ENCODE measurements around the gene PLCD4.

PLCD4 gene

DNA sequence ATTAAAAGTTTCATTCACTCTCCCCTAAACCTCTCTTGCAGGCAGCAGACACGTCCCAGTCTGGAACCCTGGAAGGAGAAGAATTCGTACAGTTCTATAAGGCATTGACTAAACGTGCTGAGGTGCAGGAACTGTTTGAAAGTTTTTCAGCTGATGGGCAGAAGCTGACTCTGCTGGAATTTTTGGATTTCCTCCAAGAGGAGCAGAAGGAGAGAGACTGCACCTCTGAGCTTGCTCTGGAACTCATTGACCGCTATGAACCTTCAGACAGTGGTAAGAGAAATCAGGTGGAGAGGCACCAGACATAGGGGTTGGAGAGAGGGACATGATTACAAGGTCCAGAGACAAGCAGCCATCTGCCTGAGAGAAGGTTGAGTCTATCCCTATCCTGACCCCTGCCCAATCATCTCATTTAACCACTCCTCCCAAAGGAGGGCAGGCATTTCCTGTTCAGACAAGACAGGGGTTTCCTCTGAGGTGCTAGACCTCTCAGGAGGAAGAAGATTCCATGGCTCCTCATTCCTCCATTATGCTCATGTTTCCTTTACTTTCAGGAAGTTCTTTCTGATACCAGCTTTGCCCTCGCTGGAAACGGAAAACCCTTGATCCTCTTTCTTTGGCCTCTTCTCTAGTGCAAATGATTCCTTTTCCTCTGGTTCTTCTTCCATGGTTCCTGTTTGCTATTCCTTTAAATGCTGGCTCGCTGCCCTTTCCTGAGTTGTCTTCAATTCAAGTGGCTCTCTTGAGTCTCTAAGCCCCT, 15.1 kb downstream of the PLCD4 start:
- DNase-seq, result no peak

DNA sequence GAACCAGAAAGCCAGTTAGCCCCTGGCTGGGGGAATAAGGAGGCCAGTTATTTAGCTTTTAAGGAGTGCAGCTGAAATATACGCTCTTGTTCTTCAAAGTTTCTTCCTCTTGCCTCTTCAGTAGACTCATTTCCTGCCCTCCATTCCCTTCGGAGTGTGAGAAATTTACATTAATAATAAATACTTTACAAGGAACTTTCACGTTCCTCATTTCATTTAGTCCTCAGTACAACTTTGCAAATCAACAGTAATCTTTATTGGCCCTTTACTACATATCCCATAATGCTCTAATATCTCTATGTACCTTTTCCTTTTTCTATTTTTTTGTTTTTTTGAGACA, 15.6 kb downstream of the PLCD4 start:
- DNase-seq, result no peak

DNA sequence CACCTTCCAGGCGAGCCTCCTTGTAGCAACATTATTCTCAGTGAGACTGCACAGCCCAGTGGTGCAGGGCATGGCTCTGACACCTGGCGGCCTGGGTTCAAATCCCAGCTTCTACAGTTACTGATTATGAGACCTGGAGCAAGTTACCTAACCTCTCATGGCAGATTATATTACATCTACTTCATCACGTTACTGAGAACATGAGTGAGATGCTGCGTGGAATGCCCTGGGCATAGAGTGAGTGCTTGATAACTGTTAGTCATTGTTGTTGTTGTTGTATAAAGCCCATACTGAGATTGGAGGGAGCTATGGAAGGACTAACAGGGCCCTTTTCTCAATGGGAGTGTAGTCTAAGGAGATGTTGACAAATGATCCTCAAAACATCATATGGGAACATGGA, 18.7 kb downstream of the PLCD4 start:
- DNase-seq, result no peak

DNA sequence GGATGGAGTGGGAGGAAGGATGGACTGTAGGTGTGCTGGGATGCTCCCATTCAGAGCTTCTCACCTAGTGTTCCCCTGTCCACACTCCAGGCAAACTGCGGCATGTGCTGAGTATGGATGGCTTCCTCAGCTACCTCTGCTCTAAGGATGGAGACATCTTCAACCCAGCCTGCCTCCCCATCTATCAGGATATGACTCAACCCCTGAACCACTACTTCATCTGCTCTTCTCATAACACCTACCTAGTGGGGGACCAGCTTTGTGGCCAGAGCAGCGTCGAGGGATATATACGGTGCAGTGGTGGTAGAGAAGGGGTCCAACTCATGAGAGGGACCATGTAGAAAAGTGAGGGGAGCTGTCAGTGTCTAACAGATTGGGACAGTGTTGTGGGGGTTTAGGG, 20.2 kb downstream of the PLCD4 start:
- DNase-seq, result no peak

DNA sequence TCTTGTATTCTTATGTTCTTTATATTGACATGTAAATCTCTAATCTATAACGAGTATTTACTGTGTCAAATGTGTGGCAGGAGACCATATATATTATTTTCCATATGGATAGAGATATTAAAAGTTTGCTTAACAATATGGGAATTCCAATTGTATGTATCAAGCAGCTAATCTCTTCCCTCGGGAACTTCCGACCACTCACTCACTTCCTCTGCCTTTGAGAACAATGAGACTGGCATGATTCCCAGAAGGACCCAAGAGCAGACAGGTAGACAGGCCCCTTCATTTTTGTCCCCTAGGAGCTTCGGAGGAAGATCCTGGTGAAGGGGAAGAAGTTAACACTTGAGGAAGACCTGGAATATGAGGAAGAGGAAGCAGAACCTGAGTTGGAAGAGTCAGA, 24.1 kb downstream of the PLCD4 start:
- DNase-seq, result no peak

DNA sequence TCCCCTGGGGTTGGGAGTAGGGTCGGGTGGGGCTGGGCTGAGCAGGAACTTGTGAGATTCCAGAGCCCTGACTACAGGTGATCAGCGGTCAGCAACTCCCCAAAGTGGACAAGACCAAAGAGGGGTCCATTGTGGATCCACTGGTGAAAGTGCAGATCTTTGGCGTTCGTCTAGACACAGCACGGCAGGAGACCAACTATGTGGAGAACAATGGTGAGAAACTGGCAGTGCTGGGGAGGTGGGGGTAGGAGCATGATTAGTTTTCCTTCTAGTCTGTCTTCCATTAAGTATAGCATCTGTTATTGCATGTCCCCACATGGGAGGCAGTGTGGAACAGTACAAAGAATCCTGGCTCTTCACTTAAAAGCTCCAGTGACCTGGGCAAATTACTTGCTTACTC, 28.0 kb downstream of the PLCD4 start:
- DNase-seq, result no peak

DNA sequence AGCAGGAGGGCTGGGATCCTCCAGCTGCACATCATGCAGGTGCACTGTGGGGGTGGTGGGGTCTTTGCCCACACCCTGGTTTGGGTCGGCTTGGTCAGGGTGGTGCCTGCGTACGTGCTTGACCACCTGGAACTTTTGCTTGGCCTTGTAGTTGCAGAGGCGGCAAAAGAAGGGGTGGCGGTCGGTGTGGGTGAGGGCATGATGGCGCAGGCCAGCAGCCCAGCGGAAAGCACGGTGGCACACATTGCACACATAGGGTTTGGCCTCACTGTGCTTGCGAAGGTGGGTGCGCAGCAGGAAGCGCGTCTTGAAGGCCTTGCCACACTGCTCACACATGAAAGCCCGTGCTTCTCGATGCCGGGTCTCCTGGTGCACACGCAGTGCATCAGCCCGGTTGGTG, 30.7 kb downstream of the PLCD4 start:
- no peak for DNase-seq

DNA sequence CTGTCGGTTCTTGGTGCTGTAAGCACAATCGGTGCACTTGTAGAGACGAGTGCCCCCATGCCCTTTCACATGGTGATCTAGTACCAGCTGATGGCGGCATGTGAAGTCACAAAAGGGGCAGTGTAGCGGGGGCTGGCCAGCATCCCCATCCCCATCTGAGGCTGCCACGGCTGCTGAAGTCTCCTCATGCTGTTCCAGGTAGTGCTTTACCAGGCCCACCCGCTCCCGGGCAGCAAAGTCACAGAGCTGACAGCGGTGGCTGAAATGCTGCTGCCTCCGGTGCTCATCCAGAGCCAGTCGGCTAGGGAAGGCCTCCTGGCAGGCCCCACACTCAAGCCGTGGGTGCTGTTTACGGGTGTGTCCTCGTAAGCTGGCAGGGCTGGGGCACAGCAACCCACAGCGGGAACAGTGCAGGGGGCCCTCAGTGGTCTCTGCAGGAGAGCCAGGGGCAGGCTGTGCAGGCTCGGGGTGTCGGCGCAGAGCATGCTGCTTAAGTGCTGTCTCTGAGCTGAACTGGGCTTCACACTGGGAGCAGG, 34.5 kb downstream of the PLCD4 start:
- no peak for DNase-seq

DNA sequence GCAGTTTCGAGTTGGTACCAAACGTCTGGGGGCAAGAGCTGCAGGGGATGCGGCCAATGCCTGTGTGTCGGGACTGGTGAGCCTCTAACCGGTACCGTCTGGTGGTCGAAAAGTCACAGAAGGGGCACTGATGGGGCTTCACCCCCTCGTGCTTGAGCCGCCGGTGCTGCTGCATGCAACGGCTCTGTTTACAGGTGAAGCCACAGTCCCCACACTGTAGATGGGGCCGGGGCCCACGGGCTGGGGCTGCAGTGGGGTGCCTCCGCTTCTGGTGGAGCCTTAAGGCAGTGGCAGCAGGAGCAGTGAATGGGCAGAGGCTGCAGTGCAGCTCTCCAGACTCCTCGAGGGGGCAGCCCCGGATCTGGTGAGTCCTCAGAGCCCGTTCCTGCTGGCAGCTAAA, 35.1 kb downstream of the PLCD4 start:
- DNase-seq, result no peak

DNA sequence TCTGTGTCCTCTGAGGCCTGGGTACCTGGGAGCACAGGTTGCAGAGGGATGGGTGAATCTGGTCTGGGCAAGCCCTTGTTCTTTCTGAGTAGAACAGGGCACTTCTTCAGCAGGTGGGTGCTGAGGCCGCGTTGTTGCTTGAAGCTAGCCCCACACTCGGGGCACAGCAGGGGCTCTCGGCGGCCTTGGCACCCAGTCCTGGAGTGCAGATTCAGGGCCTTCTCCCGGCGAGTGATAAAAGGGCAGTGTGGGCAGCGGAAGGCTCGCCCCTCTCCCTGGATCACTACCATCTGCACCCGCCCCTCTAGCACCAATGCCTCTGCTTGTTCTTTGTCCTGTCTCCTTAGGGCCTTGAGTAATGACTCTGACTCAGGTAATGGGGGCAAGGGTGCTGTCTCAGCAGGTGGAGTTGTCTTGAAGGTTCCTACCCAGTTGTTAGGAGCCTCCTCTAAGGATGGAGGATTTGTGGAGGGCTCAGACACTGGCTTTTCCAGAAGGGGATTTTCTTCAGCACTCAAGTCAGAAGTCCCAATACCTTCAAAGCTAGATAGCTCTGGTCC, 36.1 kb downstream of the PLCD4 start:
- DNase-seq, result no peak

DNA sequence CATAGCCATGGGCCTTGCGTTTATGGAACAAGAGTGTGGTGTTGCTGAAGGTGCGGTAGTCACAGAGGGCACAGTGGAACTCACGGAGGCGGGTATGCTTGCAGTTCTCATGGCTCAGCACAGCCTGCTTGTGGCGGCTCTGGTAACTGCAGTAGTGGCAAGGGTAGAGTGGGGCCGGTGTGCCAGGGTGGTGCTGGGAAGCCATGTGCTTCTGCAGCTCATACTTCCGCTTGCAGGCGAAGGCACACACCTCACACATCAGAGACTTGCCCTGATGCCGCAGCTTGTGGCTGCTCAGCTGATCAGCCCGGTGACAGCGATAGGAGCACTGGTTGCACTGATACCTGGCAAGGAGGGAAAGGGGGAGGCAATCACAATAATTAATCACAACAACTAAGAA, 37.0 kb downstream of the PLCD4 start:
- DNase-seq, result no peak

DNA sequence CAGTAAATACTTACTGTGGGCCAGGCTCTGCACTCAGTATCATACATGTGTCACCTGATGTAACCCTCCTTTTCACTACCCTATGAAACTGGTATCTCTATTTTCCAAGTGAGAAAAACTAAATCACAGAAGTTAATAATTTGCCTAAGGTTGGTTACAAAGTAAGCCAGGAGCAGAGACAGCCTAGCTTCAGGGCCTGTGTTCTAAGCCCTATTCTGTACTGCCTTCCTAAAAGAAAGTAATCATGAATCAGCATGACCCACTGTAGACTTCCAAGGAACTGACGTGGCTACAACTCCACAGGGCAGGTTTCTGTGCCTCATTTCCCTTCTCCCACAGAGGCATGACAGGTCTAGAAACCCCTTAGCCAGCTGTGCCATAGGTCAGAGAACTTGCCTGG, 37.4 kb downstream of the PLCD4 start:
- no peak for DNase-seq

DNA sequence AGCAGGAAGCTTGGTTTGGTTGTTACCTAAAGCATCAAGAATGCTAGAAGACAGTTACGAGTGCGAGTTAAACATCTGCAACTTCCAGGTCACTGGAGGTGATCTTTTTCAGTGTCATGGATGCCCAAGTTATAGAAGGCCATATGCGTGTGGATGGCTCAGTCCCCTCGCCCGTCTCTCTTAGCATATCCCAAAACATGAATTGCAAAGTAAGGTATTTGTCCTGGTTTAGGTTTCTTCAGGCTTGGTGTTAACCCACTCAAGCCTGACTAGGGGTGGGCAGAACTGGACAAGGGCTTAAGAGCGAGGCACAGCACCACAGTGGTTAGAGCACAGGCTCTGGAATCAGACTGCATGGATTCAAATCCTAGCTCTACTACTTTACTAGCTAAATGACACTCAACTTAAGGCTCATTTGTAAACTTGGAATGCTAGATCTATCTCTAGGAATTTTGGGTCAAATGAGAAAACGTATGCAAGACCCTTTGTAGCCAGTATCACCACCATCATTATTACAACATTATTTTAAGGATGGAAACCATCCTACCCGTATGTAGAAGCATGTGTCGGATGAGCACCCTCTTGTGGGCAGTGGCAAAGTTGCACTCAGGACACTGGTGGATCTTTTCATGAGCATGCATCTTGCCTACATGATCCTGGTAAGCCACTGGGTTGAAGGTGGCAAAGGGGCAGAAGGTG, 40.5 kb downstream of the PLCD4 start:
- DNase-seq, result peak; percentile 80

DNA sequence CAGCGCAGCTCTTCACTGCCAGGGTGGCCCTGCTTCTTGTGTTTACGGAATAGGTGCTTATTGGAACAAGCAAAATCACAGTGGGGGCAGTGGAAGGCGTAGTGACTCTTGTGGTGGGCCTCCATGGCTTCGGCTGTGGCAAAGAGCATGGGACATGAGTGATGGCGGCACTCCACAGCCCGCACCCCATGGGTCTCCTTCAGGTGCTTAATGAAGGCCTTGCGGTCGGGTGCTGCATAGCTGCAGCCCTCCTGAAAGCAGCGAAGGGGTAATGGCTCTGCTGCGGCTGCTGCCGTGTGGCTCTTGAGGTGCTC, 41.0 kb downstream of the PLCD4 start:
- DNase-seq, result no peak

DNA sequence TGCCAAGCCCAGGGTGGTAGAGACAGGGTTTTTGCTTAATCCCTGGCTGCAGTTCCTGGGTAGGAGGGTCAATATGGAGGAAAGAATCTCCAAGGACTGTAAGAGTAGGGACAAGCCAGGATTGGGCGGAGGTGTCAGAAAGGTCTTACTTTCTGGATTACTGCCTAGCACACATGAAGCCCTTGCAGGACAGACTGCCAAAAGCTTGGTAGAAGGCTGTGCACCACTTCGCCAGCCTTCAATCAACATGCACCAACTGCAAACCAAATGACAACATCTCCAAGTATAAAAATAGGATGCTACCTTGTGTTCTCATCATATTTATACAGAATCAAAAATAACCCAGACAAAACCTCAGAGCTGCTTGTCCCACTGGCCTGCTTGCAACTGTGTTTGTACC, 48.1 kb downstream of the PLCD4 start:
- no peak for DNase-seq

DNA sequence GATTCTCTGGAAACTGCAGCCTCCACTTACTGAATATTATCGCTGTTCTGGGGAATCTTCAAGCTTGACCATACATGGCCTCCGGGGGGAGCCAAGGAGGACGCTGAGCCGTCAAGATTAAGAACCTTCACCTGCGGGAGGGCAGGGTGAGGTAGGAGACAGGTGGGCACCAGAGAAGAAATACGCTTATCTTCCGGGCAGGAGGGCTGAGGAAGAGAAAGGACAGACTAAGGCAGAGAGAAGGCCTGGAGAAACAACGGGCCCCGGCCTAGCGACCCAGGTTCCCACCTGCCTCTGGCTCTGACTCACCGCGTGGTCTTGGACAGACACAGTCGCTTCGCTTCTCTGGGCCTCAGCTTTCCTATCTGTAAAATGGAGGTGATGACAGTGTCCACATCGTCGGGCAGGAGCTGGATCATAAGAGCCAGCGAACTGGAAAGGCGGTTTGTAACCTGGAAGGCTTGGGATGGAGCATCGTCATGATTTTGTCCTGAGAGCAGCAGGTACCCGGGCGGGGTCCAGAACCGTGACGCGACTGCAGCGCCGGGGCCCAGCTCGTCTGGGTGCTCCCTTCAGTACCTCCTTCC, 51.1 kb downstream of the PLCD4 start:
- peak; percentile 82 for DNase-seq

DNA sequence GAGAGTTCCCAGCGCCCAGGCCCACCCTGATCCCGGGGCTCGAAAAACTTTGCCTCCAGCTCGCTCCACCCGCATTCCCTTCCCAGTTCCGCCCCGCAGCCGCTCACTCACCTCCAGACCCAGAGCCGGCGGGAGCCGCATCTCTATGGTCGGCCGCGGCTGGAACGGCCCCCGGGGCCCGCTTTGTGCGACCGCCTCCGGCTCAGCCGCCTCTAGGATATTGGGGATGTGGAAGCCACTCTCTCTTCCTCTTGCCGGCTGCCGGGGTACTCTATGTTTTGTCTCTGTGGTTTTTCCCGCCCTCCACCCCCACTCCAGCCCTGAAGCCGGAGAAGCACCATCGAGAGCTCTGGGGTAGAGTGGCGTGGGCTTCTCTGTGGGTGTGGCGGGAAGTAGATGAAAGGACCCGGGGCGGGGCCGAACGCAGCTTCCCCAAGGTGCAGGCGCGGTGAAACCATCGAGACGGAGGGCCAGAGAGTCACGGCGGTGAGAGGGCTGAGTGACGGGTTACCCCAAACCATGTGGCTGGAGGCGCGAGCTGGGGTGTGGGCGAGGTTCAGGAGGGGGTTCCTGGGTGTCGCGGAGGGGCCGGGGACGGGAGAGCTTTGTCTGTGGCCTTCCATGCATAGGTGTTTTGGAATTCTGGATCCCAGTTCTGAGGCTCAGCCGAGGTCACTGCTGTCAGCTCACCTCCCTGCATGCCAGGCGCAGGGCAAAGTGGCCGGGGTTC, 51.7 kb downstream of the PLCD4 start, which contains the start of the genes BCS1L and ZNF142:
Gene BCS1L, plus strand, starts transcription at position 426 of the 730 bp plus-strand sequence. CDS start 1,305 bp downstream, outside the sequence.
Gene ZNF142, minus strand, starts transcription at position 366 of the 730 bp plus-strand sequence. CDS start 3,194 bp downstream, outside the sequence.
- DNase-seq, result peak; percentile 97

DNA sequence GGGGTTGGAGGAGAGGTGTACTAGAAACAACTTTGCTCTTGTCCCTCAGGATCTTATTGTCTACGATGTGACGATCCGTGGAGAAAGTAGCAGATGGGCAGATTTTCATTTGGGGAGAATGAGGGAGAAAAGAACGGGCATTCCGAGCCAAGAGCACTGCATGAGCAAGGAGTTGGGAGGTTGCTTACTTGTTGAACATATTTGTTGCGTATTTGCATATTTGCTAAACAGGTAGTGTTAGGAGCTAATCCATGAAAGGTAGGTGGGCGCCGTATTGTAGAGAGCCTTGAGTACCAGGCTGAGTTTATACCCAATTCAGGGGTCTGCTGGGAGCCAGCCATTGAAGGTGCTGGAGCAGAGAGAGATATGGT, 52.3 kb downstream of the PLCD4 start:
- no peak for DNase-seq

DNA sequence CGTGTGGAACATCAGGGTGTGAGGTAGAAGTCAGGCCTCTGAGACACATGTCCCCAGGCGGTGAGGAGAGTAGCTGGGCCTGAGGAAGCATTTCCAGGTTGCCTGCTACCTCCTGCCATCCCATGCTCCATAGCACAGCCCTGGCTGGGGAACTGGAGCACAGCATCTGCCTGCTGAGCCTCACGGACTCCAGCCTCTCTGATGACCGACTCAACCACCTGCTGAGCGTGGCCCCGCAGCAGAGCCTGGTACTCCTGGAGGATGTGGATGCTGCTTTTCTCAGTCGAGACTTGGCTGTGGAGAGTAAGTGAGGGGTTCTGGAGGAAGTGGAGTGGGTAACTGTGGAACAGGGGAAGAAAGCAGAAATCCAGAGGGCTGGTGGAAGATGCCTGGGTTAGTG, 54.7 kb downstream of the PLCD4 start:
- no peak for DNase-seq

DNA sequence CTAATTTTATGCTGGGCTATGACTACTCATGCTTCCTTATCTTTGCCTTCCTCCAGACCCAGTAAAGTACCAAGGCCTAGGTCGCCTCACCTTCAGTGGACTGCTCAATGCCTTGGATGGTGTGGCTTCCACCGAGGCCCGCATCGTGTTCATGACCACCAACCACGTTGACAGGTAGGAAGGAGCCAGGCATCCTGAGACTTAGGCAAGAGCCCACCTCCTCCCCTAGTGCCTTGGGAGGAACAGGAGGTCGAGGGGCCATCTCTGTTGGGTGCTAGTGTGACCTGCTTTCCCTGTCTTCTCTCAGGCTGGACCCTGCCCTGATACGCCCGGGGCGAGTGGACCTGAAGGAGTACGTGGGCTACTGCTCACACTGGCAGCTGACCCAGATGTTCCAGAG, 55.1 kb downstream of the PLCD4 start:
- DNase-seq, result no peak

DNA sequence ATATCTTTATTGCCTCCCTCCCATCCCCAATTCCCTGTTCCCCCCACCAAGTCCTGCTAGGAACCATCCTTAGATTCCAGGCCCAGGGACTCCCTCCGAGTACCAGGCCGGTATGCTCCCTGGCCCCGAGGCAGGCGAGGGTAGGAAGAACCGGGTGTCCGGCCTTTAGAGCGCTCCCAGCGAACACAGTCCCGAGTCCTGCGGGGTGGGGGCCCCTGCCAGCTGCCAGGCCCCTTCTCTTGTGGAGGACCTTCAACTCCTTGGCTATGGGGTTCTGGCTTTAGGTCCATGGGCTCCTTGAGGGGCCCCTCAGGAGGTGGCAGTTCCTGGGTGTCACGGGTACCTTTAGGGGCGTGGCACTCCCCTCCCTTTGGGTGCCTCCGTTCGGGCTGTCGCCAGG, 56.2 kb downstream of the PLCD4 start:
- DNase-seq, result no peak

DNA sequence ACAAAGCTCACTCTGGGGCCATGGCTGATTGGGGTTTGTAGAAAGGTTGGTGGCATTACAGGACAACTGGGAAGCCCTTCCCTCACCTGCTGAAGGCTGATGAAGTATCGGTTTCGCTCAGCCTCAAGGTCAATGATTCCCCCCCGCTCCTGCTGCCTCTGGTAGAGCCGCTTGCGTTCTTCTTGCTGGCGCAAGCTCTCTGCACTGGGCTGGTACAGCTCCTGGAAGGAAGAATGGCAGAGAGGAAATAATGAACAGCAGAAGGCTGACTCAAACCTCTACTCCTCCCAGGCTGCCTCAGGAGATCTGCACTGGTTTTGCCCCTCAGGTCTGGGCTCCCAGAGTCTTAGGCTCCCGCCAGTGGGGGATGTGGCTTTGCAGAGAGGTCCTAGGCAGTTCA, 57.0 kb downstream of the PLCD4 start:
- DNase-seq, result no peak

DNA sequence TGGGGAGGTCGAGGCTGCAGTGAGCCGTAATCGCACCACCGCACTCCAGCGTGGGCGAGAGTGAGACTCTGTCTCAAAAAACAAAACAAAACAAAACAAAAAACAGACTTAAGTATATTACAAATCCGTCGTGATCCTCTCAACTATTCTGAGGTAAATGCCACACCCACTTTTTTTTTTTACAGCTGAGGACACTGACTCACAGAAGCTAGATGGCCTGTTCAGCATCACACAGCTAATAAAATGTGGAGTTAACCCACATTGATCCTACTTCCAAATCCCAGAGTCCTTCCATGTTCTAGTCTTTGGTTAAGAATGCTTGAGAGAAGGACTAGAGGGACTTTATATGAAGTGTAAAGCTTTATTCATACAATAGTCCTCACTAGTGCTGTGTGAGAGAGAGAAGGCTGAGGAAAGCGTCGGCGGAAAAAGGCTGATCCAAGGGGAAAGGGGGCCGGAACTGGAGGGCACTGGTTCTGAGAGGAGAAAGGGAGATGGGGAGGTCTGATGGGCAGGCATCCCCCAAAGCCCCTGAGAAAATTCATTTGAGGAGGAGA, 63.5 kb downstream of the PLCD4 start:
- no peak for DNase-seq

All from activated effector memory CD4-positive, alpha-beta T cell treated with anti-CD3 and anti-CD28 coated beads, Interleukin-2, amount 50 U/mL, for 16 hours (primary cell).